ENCODE data around the gene RNF31. TPM values are rescaled to one million over a fixed set of nuclear protein-coding genes. Genes with fewer than 3 reads are reported as not detected.
"Not testable (repeated sequence)": the region's sequence is repeated elsewhere in the genome, so short reads cannot be mapped to it uniquely, and the experiment has no call there.

The RNF31 gene
- total RNA-seq = 10 to 100 TPM; 81.5 to 90.7 TPM

DNA sequence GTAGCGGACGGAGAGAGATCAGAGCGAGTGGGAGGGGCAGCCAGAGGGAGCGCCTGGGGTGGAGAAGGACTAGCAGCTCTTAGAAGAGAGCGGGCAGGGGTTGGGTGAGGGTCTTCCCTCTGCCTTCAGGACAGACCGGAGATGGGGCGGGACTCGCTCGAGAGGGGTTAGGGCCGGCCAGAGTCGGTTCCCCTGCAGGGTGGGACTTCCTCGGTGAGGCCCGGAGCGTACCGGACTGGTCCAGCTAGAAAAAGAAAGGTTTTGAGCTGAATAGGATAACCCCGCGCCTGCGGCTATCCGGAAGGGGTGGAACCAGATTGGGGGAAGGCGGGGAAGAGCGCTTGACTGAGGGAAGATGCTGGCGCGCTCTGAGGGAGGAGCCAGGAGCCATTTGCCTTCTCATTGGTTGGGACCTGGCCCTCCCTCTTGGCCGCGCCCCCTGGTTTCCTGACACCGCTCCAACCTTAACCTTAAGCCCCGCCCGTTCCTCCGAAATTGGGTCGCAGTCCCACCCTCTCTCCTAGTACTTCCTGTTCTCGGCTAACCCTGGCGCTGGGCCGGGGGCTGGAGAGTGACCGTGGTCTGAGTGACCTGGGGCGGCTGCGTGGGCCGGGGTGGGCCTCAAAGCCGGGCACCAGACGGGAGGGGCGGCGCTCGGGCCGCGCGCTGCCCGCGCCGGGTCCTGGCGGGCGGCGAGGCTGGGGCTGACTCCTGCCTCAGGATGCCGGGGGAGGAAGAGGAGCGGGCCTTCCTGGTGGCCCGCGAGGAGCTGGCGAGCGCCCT lies at the start of gene RNF31:
Gene RNF31, plus strand, starts transcription at position 521 of the 783 bp plus-strand sequence. Its CDS starts 201 bp downstream, at position 722.
- peak; percentile 97 for DNase-seq (ENCODE audit: low spot score in 2 of 2)
- H3K36me3 Mint-ChIP-seq = peaks cover 54 to 67% of the 10 kb centered on the region in 2 donors

DNA sequence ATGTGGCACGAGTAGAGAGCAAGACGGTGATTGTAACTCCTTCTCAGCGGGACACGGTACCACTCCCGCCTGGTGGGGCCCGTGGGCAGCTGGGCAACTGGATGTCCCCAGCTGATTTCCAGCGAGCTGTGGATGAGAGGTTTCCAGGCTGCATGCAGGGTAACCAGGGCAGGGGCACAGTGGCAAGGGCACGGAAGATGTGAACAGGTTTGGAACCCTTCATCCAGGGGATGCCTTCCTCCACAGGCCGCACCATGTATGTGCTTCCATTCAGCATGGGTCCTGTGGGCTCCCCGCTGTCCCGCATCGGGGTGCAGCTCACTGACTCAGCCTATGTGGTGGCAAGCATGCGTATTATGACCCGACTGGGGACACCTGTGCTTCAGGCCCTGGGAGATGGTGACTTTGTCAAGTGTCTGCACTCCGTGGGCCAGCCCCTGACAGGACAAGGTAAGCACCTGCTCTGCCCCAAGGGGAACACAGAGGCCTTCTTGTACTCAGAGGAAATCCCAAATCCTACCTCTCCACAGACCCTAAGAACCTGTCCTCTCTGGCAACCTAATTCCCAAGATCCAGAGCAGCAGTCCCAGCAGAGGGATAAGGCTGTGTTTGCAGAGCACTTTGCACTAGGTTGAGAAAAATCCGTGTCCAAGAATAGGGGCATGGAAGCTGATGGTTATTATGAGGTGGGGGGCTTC lies 48.9 kb upstream of the RNF31 start:
- ATAC-seq = no peak
- Mint-ChIP-seq H3K27ac (no peak overlapping the region), H3K9me3 (no peaks in the 10 kb centered on the region)

More for the DNA sequence above, at the start of gene RNF31:
- ATAC-seq = peak; percentile 87 to 89
- Mint-ChIP-seq H3K27ac (peak within 1 kb of the TSS; percentile 96 to 99), H3K9me3 (no peaks in the 10 kb centered on the region)

DNA sequence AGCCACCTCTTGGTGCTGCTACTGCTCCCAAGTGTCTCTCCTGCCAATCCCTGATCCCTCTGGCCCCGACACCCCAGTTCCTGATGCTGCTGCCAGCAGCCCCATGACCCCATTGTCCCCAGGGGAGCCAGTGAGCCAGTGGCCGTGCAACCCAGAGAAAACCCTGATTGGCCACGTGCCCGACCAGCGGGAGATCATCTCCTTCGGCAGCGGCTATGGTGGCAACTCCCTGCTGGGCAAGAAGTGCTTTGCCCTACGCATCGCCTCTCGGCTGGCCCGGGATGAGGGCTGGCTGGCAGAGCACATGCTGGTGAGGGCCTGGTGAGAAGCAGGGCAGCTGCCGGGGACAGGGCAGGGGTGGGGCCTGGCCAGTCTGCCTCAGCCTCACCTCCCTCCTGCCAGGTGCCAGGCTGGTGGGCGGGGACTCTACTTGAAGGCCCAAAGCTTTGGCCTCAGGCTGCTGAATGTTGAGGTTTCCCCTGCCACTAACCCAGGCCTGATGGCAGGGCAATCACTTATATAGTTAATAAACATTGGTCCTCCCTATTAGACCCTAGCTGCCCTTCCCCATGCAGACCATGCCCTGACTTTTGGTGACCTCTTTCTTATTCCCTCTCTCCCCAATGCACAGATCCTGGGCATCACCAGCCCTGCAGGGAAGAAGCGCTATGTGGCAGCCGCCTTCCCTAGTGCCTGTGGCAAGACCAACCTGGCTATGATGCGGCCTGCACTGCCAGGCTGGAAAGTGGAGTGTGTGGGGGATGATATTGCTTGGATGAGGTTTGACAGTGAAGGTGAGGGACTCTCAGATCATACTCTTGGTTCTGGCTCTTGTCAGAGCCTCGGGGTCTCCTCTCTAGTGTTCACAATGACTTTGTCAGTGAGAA lies 48.1 kb upstream of the RNF31 start:
- DNase-seq (ENCODE audit: low spot score in 2 of 2) (no peak), ATAC-seq (no peak)
- Mint-ChIP-seq H3K36me3 (peaks cover 31 to 42% of the 10 kb centered on the region in 2 donors), H3K27ac (peak overlapping the region in 1 of 2 donors; percentile 9), H3K9me3 (no peaks in the 10 kb centered on the region)

More for the DNA sequence above, 48.9 kb upstream of the RNF31 start:
- peaks cover 24 to 34% of the 10 kb centered on the region in 2 donors for H3K36me3 Mint-ChIP-seq
- no peak for DNase-seq (ENCODE audit: low spot score in 2 of 2)

DNA sequence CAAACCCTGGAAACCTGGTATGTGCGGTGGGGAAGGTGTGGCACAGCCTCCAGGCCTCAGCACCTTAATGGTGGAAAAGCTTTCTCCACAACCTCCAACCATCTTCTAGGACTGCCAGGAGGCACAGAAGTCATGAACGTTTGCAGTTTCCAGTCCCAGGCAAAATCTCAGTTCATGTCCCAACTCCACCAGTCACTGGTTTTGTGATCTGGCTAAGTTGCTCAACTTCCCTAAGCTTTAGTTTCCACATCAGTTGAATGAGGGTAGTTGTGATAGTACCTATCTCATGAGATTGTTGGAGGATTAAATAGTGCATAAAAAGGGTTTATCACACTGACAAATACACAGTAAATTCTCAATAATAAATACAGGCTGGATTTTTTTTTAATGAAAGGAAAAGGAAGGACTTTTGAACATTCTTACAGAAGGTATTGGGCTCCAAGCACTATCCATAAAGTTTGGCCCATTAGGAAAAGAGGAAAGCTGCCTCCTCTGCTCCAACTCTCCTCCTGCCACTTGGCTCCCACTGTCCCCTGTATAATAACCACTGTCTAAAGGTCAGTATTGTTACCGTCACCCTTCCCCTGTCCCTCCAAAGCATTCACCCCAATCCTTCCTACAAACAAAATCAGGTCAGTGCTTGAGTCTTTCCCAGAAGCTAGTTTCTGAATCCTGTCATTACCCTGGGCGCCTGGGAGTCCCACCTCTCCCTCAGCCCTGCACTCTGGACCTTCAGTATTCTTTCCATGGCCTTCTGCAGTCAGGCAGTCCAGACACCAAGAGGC lies 46.9 kb upstream of the RNF31 start:
- no peak for ATAC-seq
- Mint-ChIP-seq H3K9me3 (no peaks in the 10 kb centered on the region), H3K27ac (peak overlapping the region in 1 of 2 donors; percentile 12), H3K36me3 (peaks cover 26 to 42% of the 10 kb centered on the region in 2 donors)
- DNase-seq (ENCODE audit: low spot score in 2 of 2) = no peak

- Mint-ChIP-seq H3K27ac (peak overlapping the region in 1 of 2 donors; percentile 36), H3K36me3 (peaks cover 22 to 37% of the 10 kb centered on the region in 2 donors), H3K9me3 (no peaks in the 10 kb centered on the region)
- ATAC-seq (no peak), DNase-seq (ENCODE audit: low spot score in 2 of 2) (no peak)
These were observed 46.3 kb upstream of the RNF31 start for GRCh38 chr14:24100982-24101494.

- Mint-ChIP-seq H3K27ac (no peak overlapping the region), H3K36me3 (peaks cover 15 to 29% of the 10 kb centered on the region in 2 donors), H3K9me3 (no peaks in the 10 kb centered on the region)
- no peak for DNase-seq (ENCODE audit: low spot score in 2 of 2)
- ATAC-seq = no peak
These were observed 44.8 kb upstream of the RNF31 start for GRCh38 chr14:24102357-24103048.

GRCh38 chr14:24103451-24103850 lies 43.8 kb upstream of the RNF31 start:
- peak overlapping the region in 1 of 2 donors; percentile 72 for H3K27ac Mint-ChIP-seq
- ATAC-seq = no peak
- no peaks in the 10 kb centered on the region for H3K9me3 Mint-ChIP-seq
- DNase-seq (ENCODE audit: low spot score in 2 of 2) = no peak
- peaks cover 15 to 29% of the 10 kb centered on the region in 2 donors for H3K36me3 Mint-ChIP-seq

GRCh38 chr14:24105609-24106239 lies 41.6 kb upstream of the RNF31 start:
- peaks cover 15 to 23% of the 10 kb centered on the region in 2 donors for H3K36me3 Mint-ChIP-seq
- not testable (repeated sequence) for ATAC-seq; DNase-seq (ENCODE audit: low spot score in 2 of 2); H3K9me3 Mint-ChIP-seq
- H3K27ac Mint-ChIP-seq = peak overlapping the region; percentile 15 to 16

DNA sequence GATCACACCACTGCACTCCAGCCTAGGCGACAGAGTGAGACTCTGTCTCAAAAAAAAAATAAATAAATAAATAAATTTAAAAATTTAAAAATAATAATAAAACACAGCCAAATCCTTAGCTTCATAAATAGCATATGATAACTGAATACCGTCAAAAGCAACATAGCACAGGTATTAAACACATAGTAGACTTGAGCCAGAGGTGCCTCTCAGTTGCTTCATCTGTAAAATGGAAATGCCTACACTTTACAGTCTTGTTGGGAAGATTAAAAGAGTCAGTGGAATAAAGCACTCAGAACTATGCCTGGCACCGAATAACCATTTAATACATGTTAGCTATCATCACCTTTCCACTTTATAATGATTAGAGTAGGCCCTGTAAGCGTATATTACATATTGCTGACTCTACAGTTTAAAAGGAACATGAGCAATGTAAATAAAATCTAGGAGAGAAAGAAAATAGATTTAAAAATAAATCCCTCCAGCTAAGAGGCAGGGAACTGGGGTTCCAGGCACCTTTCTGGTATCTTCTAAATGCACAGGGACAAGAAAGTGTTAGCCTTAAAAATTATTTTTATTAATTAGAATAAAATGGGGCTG lies 40.5 kb upstream of the RNF31 start:
- no peak for ATAC-seq
- Mint-ChIP-seq H3K27ac (no peak overlapping the region), H3K36me3 (peaks cover 15 to 23% of the 10 kb centered on the region in 2 donors), H3K9me3 (no peaks in the 10 kb centered on the region)
- DNase-seq (ENCODE audit: low spot score in 2 of 2) = no peak

DNA sequence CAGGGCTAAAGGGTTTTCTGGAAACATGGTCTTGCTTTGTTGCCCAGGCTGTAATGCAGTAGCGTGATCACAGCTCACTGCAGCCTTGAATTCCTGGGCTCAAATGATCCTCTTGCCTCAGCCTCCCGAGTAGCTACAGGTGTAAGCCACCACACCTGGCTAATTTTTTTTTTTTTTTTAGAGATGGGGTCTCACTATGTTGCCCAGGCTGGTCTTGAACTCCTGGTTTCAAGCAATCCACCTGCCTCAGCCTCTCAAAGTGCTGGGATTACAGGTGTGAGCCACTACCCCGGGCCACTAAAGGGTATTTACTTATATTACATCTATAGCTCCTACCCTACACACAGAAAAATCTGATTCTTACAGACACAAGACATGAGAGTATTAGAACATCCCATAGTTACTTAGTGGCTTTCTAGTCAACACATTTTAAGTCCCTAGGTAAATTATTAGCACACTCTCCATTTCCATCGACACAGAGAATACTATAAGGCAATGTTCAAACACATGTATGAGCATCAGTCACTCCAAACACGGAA lies 38.9 kb upstream of the RNF31 start:
- peaks cover 11 to 19% of the 10 kb centered on the region in 2 donors for H3K36me3 Mint-ChIP-seq

DNA sequence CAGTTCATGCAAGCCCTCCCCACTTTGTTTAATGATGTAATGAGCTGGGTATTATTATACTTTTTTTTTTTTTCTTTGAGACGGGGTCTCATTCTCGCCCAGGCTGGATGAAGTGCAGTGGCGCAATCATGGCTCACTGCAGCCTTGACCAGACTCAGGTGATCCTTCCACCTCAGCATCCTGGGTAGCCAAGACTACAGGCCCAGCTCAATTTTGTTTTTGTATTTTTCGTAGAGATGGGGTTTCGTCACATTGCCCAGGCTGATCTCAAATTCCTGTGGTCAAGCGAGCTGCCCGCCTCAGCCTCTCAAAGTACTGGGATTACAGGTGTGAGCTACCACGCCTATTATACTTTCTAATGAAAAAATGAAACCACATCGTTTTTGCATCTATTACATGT lies 37.2 kb upstream of the RNF31 start:
- Mint-ChIP-seq H3K27ac (peak overlapping the region in 1 of 2 donors; percentile 86), H3K36me3 (peaks cover under 1 to 2% of the 10 kb centered on the region in 2 donors), H3K9me3 (no peaks in the 10 kb centered on the region)
- DNase-seq (ENCODE audit: low spot score in 2 of 2) (no peak), ATAC-seq (no peak)

More for the DNA sequence above, 38.9 kb upstream of the RNF31 start:
- DNase-seq (ENCODE audit: low spot score in 2 of 2) (no peak), ATAC-seq (no peak)
- H3K9me3 Mint-ChIP-seq = no peaks in the 10 kb centered on the region
- H3K27ac Mint-ChIP-seq = peak overlapping the region; percentile 82 to 86

- Mint-ChIP-seq H3K27ac (peak overlapping the region in 1 of 2 donors; percentile 32), H3K36me3 (peaks cover 5% of the 10 kb centered on the region in 2 donors), H3K9me3 (no peaks in the 10 kb centered on the region)
- no peak for DNase-seq (ENCODE audit: low spot score in 2 of 2)
- ATAC-seq = no peak
These were observed 36.8 kb upstream of the RNF31 start for GRCh38 chr14:24110523-24110922.

DNA sequence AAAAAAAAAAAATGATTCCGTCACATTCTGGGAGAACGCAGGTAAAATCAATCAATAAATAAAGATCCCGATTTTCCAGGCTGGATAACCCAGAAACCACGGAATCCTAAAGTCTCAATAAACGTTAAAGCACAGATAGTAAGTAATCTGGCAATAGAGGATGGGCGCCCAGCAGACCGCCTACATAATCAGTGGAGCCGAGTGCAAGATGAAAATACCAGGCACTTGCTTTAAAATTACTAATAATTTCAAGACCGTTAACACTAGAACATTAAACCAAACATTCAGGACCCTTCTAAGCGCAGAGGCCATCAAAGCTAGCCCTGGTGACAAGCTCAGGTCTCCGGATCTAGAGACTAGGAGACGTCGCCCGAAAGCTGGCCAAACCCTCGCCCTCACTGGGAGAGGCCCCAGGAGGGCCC lies 33.9 kb upstream of the RNF31 start:
- ATAC-seq (no peak), DNase-seq (ENCODE audit: low spot score in 2 of 2) (no peak)
- Mint-ChIP-seq H3K9me3 (no peaks in the 10 kb centered on the region), H3K36me3 (peaks cover 18 to 34% of the 10 kb centered on the region in 2 donors), H3K27ac (peak overlapping the region; percentile 99)
